ENCODE measurements around the gene DIPK2A.

GRCh38 chr3:144003051-144003450, 31.4 kb downstream of the DIPK2A start:
- no peak for TF ChIP-seq EP300 (IDR thresholded peaks at IDR 0.05)
- TF ChIP-seq POLR2AphosphoS5 (IDR thresholded peaks at IDR 0.05): no peak

Measured in esophagus muscularis mucosa (tissue), 3 donors.